Liver (tissue), 3 donors: ENCODE data around the gene TNS1.

ENCODE experiments used
- ATF3 ChIP-seq: IDR thresholded peaks from 2 replicates; pipeline ENCODE4 v1.6.1; 2016; ENCODE audit warnings: antibody characterized with exemption
- CTCF ChIP-seq: fragments of 150-350 bp; IDR thresholded peaks from 2 replicates; pipeline ENCODE4 v1.5.1; 2017; ENCODE audit warnings: improper control_type of control experiment, low read depth, low read length; ENCODE audit not compliant: missing input control
- EGR1 ChIP-seq, 2 donors: IDR thresholded peaks; 2 replicates each; pipeline ENCODE4 v1.6.1; 2016 to 2018; ENCODE audit warnings: antibody characterized with exemption in 2 of 2, low read depth in 2 of 2
- FOXA1 ChIP-seq: IDR thresholded peaks from 2 replicates; pipeline ENCODE4 v1.6.1; 2016; ENCODE audit warnings: antibody characterized with exemption
- GABPA ChIP-seq, 2 donors: IDR thresholded peaks in 1 of 2; conservative IDR thresholded peaks in 1 of 2; 2 replicates each; pipeline ENCODE4 v1.6.1; 2016; ENCODE audit warnings: antibody characterized with exemption in 2 of 2, mild to moderate bottlenecking in 1 of 2, moderate library complexity in 1 of 2
- HNF4A ChIP-seq, 2 donors: conservative IDR thresholded peaks; 2 replicates each; pipeline ENCODE4 v1.6.1; 2016; ENCODE audit warnings: antibody characterized with exemption in 2 of 2, mild to moderate bottlenecking in 2 of 2
- JUND ChIP-seq, 2 donors: IDR thresholded peaks; 2 replicates each; pipeline ENCODE4 v1.6.1; 2016; ENCODE audit warnings: antibody characterized with exemption in 2 of 2
- MAX ChIP-seq: IDR thresholded peaks from 2 replicates; pipeline ENCODE4 v1.6.1; 2016; ENCODE audit warnings: antibody characterized with exemption
- RAD21 ChIP-seq, 2 donors: IDR thresholded peaks; 2 replicates each; pipeline ENCODE4 v1.6.1; 2016; ENCODE audit warnings: antibody characterized with exemption in 2 of 2, mild to moderate bottlenecking in 2 of 2
- REST ChIP-seq: IDR thresholded peaks from 2 replicates; pipeline ENCODE4 v1.6.1; 2016; ENCODE audit warnings: antibody characterized with exemption, mild to moderate bottlenecking
- RXRA ChIP-seq, 2 donors: IDR thresholded peaks; 2 replicates each; pipeline ENCODE4 v1.6.1; 2017 to 2018; ENCODE audit warnings: antibody characterized with exemption in 2 of 2, mild to moderate bottlenecking in 1 of 2
- SP1 ChIP-seq: IDR thresholded peaks from 2 replicates; pipeline ENCODE4 v1.6.1; 2018; ENCODE audit warnings: antibody characterized with exemption, mild to moderate bottlenecking
- TAF1 ChIP-seq: conservative IDR thresholded peaks from 2 replicates; pipeline ENCODE4 v1.6.1; 2016; ENCODE audit warnings: antibody characterized with exemption, mild to moderate bottlenecking
- YY1 ChIP-seq: IDR thresholded peaks from 2 replicates; pipeline ENCODE4 v1.6.1; 2016; ENCODE audit warnings: antibody characterized with exemption, mild to moderate bottlenecking
- donor health status: healthy.
- donor health status: healthy.

GRCh38 chr2:218040883-218041282 lies 38.1 kb upstream of the TNS1 start:
- TF ChIP-seq REST (no peak), CTCF (no peak), FOXA1 (no peak), SP1 (no peak), ATF3 (no peak), TAF1 (no peak), GABPA (IDR thresholded peaks at IDR 0.05 in 1 of 2, conservative IDR thresholded peaks at IDR 0.05 in 1 of 2) (no peak), MAX (no peak), HNF4A (conservative IDR thresholded peaks at IDR 0.05) (no peak), YY1 (no peak), JUND (IDR thresholded peaks at IDR 0.05) (no peak), RAD21 (IDR thresholded peaks at IDR 0.05) (no peak), RXRA (IDR thresholded peaks at IDR 0.05) (no peak), EGR1 (IDR thresholded peaks at IDR 0.05; ENCODE audit: low read depth in 2 of 2) (no peak)
